Lower leg skin (tissue), 3 donors: Measurements from ENCODE around the gene DTNA.

Source experiments
- CTCF ChIP-seq, 3 donors: fragments of 450-650 bp; IDR thresholded peaks; one replicate each; pipeline ENCODE4 v1.5.1; 2016; ENCODE audit warnings: antibody characterized with exemption in 3 of 3, mild to moderate bottlenecking in 3 of 3, moderate library complexity in 2 of 3
- POLR2A ChIP-seq, 2 donors: fragments of 450-650 bp; IDR thresholded peaks; one replicate each; pipeline ENCODE4 v1.6.1; 2016 to 2017; ENCODE audit warnings: antibody characterized with exemption in 2 of 2, mild to moderate bottlenecking in 1 of 2, moderate library complexity in 1 of 2

GRCh38 chr18:34848695-34849094 lies 138.6 kb downstream of the DTNA start:
- no peak for TF ChIP-seq CTCF (IDR thresholded peaks at IDR 0.05)
- no peak for TF ChIP-seq POLR2A (IDR thresholded peaks at IDR 0.05)
